ENCODE measurements around the gene AREL1.

AREL1 gene

DNA sequence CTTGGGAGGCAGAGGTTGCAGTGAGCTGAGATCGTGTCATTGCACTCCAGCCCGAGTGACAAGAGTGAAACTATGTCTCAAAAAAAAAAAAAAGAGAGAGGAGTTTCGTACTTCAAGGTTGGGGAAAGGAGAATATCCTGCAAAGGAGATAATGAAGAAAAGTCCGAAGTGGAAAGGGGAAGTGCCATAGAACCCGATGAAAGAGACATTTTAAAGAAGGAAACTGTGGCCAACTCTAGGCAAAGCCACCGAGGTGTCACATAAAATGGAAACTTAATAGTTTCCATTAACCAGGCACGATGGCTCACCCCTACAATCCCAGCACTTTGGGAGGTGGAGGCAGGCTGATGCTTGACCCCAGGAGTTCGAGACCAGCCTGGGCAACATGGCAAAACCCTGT lies 85.8 kb downstream of the AREL1 start:
- Mint-ChIP-seq H3K36me3 (no peaks in the 10 kb centered on the region), H3K4me3 (no peak overlapping the region), H3K27ac (no peak overlapping the region), H3K9me3 (no peaks in the 10 kb centered on the region), H3K27me3 (peaks cover 52% of the 10 kb centered on the region), H3K4me1 (peaks cover 3% of the 10 kb centered on the region)
- CTCF ChIA-PET = interaction anchor here (1.0 to 2.5 kb wide), 2 partner anchors 14 to 18 kb away, joined by 5 to 9 read pairs; partner anchors contain the start of gene LTBP2
- no peak for DNase-seq

- peaks cover 41% of the 10 kb centered on the region for H3K4me1 Mint-ChIP-seq
- H3K36me3 Mint-ChIP-seq = no peaks in the 10 kb centered on the region
- no peak for DNase-seq
- H3K27me3 Mint-ChIP-seq = peaks cover 28% of the 10 kb centered on the region
- H3K9me3 Mint-ChIP-seq = no peaks in the 10 kb centered on the region
- H3K27ac Mint-ChIP-seq = no peak overlapping the region
- CTCF ChIA-PET = interaction anchor here (1.2 to 2.2 kb wide), 2 partner anchors 8 to 13 kb away, joined by 3 to 8 read pairs; no protein-coding TSS in a partner anchor
- no peak overlapping the region for H3K4me3 Mint-ChIP-seq
Measured at GRCh38 chr14:74622257-74622656, 90.6 kb downstream of the AREL1 start.

GRCh38 chr14:74621556-74621955 lies 91.3 kb downstream of the AREL1 start:
- H3K27ac Mint-ChIP-seq = no peak overlapping the region
- CTCF ChIA-PET = interaction anchor here (5.4 kb wide), 1 partner anchor 13 kb away, joined by 39 read pairs; no protein-coding TSS in a partner anchor
- no peaks in the 10 kb centered on the region for H3K36me3 Mint-ChIP-seq
- H3K9me3 Mint-ChIP-seq = no peaks in the 10 kb centered on the region
- peaks cover 39% of the 10 kb centered on the region for H3K4me1 Mint-ChIP-seq
- H3K4me3 Mint-ChIP-seq = no peak overlapping the region
- DNase-seq = no peak
- peaks cover 25% of the 10 kb centered on the region for H3K27me3 Mint-ChIP-seq

DNA sequence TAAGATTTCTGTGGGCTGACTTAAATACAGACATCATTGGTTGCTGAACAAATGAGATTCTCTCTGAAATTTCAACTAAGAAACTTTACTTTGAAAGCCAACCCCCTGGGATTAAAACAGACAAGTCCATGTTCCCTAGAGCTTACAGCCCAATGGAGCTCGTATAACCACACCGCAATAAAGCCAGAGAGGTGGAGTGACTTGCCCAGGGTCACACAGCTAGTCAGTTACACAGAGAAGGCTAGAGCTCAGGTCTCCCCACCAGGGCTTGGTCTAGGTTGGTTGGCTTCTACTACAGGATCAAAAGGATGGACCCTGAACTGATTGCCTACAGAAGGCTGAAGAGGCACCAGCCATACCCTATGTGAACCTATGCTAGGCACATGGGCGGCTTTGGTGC lies 92.0 kb downstream of the AREL1 start:
- CTCF ChIA-PET = interaction anchor here (0.5 to 5.4 kb wide), 2 partner anchors 12 to 184 kb away, joined by 3 to 39 read pairs; no protein-coding TSS in a partner anchor
- Mint-ChIP-seq H3K27ac (no peak overlapping the region), H3K36me3 (no peaks in the 10 kb centered on the region), H3K4me1 (peaks cover 42% of the 10 kb centered on the region), H3K9me3 (no peaks in the 10 kb centered on the region), H3K4me3 (no peak overlapping the region), H3K27me3 (peaks cover 32% of the 10 kb centered on the region)
- DNase-seq = no peak

GRCh38 chr14:74620497-74620921 lies 92.4 kb downstream of the AREL1 start:
- Mint-ChIP-seq H3K4me3 (no peak overlapping the region), H3K36me3 (no peaks in the 10 kb centered on the region), H3K27ac (no peak overlapping the region), H3K4me1 (peaks cover 45% of the 10 kb centered on the region), H3K27me3 (peaks cover 32% of the 10 kb centered on the region), H3K9me3 (no peaks in the 10 kb centered on the region)
- DNase-seq = peak; percentile 31
- CTCF ChIA-PET = interaction anchor here (0.5 to 5.4 kb wide), 2 partner anchors 12 to 185 kb away, joined by 3 to 39 read pairs; no protein-coding TSS in a partner anchor

DNA sequence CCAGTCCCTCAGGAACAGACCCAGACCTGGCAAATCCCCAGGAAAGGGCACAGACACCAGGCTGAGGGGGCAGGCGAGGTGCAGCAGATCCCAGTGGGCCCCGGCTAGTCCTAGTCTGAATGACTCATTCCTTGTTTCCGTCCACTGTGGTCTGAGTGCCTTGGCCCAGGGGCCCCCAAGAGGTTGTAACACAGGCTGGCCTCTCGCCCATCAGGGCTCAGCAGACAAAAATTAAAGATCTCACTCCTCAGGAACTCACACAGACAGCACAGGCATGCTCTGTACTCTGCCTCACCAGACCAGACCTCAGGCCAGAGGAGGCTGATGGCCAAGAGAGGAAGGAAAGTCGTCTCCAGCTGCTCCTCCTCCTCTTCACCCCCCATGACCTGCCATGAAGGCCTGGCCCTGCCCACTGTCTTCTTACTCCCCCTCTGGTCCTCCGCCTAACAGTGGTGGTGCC lies 93.2 kb downstream of the AREL1 start:
- peaks cover 50% of the 10 kb centered on the region for H3K4me1 Mint-ChIP-seq
- H3K27ac Mint-ChIP-seq = peak overlapping the region; percentile 28
- no peak for DNase-seq
- no peaks in the 10 kb centered on the region for H3K9me3 Mint-ChIP-seq
- no peaks in the 10 kb centered on the region for H3K36me3 Mint-ChIP-seq
- no peak overlapping the region for H3K4me3 Mint-ChIP-seq
- peaks cover 39% of the 10 kb centered on the region for H3K27me3 Mint-ChIP-seq
- CTCF ChIA-PET = interaction anchor here (0.7 to 5.4 kb wide), 3 partner anchors 8 to 81 kb away, joined by 3 to 39 read pairs (median 4); no protein-coding TSS in a partner anchor

GRCh38 chr14:74618078-74618952 lies 94.6 kb downstream of the AREL1 start:
- peaks cover 59% of the 10 kb centered on the region for H3K4me1 Mint-ChIP-seq
- DNase-seq = peak; percentile 62
- peaks cover 42% of the 10 kb centered on the region for H3K27me3 Mint-ChIP-seq
- peak overlapping the region; percentile 89 for H3K27ac Mint-ChIP-seq
- no peaks in the 10 kb centered on the region for H3K36me3 Mint-ChIP-seq
- CTCF ChIA-PET = interaction anchor here (0.5 to 5.4 kb wide), 7 partner anchors 9 to 193 kb away, joined by 3 to 39 read pairs (median 4); partner anchors contain the start of gene YLPM1
- no peaks in the 10 kb centered on the region for H3K9me3 Mint-ChIP-seq
- H3K4me3 Mint-ChIP-seq = peak overlapping the region; percentile 47

DNA sequence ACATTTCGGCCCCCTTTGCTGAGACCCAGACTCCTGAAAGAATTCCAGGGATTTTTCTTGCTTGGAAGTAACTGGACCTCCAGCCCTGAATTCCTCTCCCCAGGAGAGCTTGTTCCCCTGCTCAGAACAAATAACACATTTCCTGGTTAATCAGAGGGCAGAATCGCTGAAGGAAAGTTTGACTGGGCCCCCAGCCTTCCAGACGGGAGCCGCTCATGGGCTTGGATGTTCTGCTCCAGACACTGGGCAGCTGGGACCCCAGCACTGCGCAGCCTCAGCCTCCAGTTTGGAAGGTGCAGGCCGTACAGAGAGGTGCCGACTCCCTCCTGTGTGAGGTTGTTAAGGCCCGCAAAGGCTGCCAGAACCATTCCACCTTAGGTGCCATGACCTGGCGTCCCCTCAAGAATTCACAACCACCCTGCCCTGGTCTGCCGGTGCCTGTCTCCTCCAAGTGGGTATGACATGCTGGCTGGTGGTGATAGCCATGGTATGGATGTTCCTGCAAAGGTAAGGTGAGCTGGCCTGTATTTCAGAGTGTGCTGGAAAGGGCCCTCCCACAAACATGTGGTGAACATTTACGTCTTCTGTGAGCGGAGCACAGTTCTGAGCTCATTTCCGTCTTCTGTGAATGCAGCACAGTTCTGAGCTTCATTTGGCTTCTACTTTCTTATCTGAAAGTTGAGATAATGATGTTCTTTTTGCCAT lies 95.7 kb downstream of the AREL1 start:
- H3K36me3 Mint-ChIP-seq = no peaks in the 10 kb centered on the region
- H3K27me3 Mint-ChIP-seq = peaks cover 49% of the 10 kb centered on the region
- no peak for DNase-seq
- H3K27ac Mint-ChIP-seq = peak overlapping the region; percentile 89
- H3K4me3 Mint-ChIP-seq = no peak overlapping the region
- H3K4me1 Mint-ChIP-seq = peaks cover 59% of the 10 kb centered on the region
- H3K9me3 Mint-ChIP-seq = no peaks in the 10 kb centered on the region
- CTCF ChIA-PET = interaction anchor here (5.4 kb wide), 1 partner anchor 8 kb away, joined by 39 read pairs; no protein-coding TSS in a partner anchor

DNA sequence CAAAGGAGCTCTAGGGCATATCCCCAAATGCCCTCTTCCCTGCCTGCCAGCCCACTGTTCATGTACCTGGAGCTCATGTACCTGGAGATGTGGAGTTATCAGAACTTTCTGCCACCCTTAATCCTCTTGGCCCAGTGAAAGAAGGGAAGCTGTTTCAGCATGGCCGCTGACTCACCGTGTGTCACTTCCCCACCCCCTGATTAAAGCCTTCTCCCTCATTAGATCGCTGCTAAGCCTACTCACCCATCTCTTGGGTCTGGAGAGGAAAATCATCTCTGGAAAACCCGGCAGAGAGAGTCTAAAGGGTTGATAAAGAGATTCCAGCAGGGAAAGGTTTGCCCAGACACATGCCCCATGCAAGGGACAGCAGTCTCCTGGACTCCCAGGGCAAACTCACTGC lies 96.4 kb downstream of the AREL1 start:
- no peak for DNase-seq
- H3K4me1 Mint-ChIP-seq = peaks cover 60% of the 10 kb centered on the region
- CTCF ChIA-PET = interaction anchor here (5.4 kb wide), 1 partner anchor 8 kb away, joined by 39 read pairs; no protein-coding TSS in a partner anchor
- H3K27me3 Mint-ChIP-seq = peaks cover 55% of the 10 kb centered on the region
- H3K4me3 Mint-ChIP-seq = no peak overlapping the region
- H3K27ac Mint-ChIP-seq = no peak overlapping the region
- no peaks in the 10 kb centered on the region for H3K9me3 Mint-ChIP-seq
- H3K36me3 Mint-ChIP-seq = no peaks in the 10 kb centered on the region

GRCh38 chr14:74615735-74616134 lies 97.1 kb downstream of the AREL1 start:
- Mint-ChIP-seq H3K4me3 (no peak overlapping the region), H3K4me1 (peaks cover 56% of the 10 kb centered on the region), H3K27me3 (peaks cover 63% of the 10 kb centered on the region), H3K9me3 (no peaks in the 10 kb centered on the region), H3K27ac (no peak overlapping the region), H3K36me3 (no peaks in the 10 kb centered on the region)
- no peak for DNase-seq
- CTCF ChIA-PET = interaction anchor here (0.6 to 1.0 kb wide), 2 partner anchors 25 to 507 kb away, joined by 3 read pairs; no protein-coding TSS in a partner anchor

GRCh38 chr14:74614508-74615495 lies 98.1 kb downstream of the AREL1 start:
- Mint-ChIP-seq H3K36me3 (no peaks in the 10 kb centered on the region), H3K4me1 (peaks cover 47% of the 10 kb centered on the region), H3K9me3 (no peaks in the 10 kb centered on the region), H3K4me3 (no peak overlapping the region), H3K27ac (no peak overlapping the region), H3K27me3 (peaks cover 70% of the 10 kb centered on the region)
- CTCF ChIA-PET = interaction anchor here (0.6 to 1.0 kb wide), 3 partner anchors 10 to 507 kb away, joined by 3 read pairs; no protein-coding TSS in a partner anchor
- DNase-seq = no peak

DNA sequence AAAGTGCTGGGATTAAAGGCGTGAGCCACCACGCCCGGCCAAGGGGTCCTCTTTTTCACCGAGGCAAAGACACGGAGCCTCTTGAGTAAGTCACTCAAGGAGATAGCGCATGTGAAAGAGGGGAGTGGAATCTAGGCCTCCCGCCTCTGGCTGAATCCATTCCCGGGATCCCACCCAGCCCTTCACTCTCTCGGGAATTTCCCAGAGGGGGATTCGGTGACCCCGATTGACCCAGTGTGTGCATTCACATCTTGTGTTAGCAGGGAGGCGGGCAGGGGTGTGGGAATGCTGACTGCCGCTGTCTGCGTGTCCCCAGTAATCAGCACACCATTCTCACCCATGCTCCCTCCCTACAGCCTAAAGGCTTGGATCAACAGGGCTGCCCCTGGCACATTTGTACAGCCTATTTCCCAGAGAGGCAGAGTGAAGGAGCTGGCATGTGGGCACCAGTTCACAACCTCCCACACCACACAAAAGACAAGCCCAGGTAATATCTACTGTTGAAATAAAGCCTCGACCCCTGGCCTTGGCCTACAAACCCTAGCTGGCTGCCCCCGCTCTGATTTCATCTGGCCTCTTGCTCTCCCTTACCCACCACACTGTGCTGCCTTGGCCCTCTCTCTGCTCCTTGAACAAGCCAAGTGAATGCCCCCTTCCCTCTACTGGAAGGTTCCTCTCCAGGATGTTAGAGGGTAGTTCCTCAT lies 99.5 kb downstream of the AREL1 start:
- no peak for DNase-seq
- no peak overlapping the region for H3K27ac Mint-ChIP-seq
- H3K27me3 Mint-ChIP-seq = peaks cover 79% of the 10 kb centered on the region
- no peaks in the 10 kb centered on the region for H3K9me3 Mint-ChIP-seq
- peaks cover 41% of the 10 kb centered on the region for H3K4me1 Mint-ChIP-seq
- H3K4me3 Mint-ChIP-seq = peak overlapping the region; percentile 21
- H3K36me3 Mint-ChIP-seq = no peaks in the 10 kb centered on the region
- CTCF ChIA-PET = interaction anchor here (0.6 to 2.1 kb wide), 15 partner anchors 9 to 291 kb away, joined by 3 to 9 read pairs (median 3); partner anchors contain the start of genes AREL1 and YLPM1

All from activated naive CD4-positive, alpha-beta T cell treated with anti-CD3 and anti-CD28 coated beads, Interleukin-2, amount 10 ng/mL, durations not matched to agents 7 days and 5 days (primary cell).